Astrocyte (in vitro differentiated cells and primary cell): ENCODE measurements around the gene E4F1.
A peak's percentile ranks its signal among the peaks of the same experiment; 100 is the strongest.

Experiments
- CTCF ChIP-seq: IDR thresholded peaks from 2 replicates; pipeline ENCODE4 v1.5.1; 2011; ENCODE audit warnings: low read depth, mild to moderate bottlenecking, inconsistent platforms, low read length, moderate library complexity; ENCODE audit not compliant: insufficient read depth
- EZH2 ChIP-seq: IDR thresholded peaks from 2 replicates; pipeline ENCODE4 v1.6.1; 2012; ENCODE audit warnings: mild to moderate bottlenecking, low read length, inconsistent platforms; ENCODE audit not compliant: insufficient read depth

- TF ChIP-seq CTCF (no peak), EZH2 (peak; percentile 12)
Measured at GRCh38 chr16:2237493-2238149, 14.2 kb downstream of the E4F1 start.
